NCI-H510A (cell line): ENCODE measurements around the gene USO1.
A peak's percentile ranks its signal among the peaks of the same experiment; 100 is the strongest.

Experiments
- DNase-seq: peaks from one replicate; lab custom pipeline; 2025; lab: John Stamatoyannopoulos, UW

The USO1 gene

DNA sequence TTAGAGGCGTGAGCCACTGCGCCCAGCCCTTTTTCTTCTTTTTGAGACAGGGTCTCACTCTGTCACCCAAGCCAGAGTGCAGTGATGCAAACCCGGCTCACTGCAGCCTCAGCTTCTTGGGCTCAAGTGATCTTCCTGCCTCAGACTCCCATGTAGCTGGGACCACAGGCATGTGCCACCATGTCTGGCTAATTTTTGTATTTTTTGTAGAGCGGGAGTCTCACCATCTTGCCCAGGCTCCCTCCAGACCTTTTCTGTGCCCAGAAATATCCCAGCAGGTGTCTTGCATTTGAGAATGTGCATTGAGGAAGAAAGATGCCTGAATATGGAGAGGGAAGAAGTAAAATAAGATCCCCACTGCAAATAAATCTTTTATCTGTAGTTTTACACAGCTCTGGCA is 119.2 kb downstream of the USO1 start:
- no peak for DNase-seq

DNA sequence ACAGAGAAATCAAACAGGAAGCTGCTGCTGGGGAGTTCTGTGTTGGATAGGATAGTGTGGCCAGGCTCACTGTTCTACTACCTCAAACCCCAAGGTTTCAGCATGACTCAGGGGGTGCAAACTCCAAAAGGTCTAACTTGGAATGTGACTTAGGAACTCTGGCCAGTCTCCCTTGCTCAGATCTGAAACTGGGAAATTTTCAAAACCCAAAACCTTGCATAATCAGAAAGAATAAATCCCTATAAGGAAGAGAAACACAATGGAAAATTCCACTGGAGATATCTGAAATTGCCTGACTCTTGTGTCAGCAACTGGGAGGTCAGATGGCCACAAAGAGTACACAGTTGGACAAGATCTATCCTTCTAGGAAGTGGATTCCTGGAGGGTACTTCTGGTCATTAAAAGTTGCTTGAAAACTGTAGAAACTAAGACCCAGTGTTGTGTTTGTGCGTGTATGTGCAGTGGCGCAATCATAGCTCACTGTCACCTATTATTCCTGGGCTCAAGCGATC is 119.8 kb downstream of the USO1 start:
- DNase-seq: no peak

DNA sequence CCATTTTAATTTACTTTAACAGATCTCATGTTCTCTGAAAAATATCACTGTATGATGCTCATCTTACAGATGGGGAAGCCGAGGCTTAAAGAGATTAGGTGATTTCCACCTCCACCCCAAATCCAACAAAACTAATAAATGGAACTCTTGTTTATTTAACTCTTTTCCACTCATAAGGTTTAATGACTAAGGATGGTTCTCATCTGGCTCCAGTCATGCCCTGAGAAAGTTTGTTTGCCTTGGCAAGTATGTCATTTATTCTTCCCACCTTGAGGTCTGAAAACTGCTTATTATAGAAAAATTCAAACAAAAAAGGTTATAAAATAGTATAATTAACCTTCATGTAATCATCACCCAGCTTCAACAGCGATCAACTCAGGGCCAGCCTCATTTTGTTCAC is 121.6 kb downstream of the USO1 start:
- no peak for DNase-seq

DNA sequence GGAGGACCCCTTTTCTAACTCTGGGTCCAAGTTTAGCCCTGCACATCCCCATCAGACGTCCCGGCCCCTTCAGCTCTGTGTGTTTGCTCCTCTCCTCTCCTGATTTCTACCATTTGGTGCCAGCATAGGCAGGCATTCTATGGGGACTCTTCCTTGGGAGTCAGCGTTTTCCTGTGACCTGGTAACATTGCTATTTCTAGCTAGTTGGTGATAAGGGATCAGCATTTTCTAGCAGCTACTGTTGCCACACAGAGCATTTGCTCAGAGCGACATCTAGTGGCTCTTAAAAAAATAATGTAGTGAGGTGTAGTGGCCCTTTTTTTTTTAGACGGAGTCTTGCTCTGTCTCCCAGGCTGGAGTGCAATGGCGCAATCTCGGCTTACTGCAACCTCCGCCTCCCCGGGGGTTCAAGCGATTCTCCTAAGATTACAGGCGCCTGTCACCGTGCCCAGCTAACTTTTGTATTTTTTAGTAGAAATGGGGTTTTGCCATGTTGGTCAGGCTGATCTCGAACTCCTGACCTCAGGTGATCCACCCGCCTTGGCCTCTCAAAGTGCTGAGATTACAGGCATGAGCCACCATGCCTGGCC is 123.9 kb downstream of the USO1 start:
- DNase-seq: peak; percentile 52

DNA sequence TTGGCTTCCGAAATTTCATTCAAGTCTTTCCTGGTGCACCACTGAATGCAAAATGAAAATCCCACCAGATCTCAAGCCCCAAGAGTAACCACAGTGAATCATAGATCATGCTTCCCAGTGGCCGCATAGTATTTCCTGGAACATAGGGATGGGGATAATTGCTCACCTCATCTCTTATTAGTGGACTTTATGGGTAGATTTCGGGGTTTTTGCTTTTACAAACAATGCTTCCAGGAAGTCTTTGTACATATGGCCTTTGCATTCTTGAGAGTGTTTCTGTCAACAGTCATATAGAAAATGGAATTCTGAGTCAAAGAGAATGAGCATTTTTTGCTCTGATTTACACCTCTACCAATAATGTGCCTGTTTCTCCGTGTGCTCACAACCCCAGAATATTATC is 124.5 kb downstream of the USO1 start:
- DNase-seq: no peak

DNA sequence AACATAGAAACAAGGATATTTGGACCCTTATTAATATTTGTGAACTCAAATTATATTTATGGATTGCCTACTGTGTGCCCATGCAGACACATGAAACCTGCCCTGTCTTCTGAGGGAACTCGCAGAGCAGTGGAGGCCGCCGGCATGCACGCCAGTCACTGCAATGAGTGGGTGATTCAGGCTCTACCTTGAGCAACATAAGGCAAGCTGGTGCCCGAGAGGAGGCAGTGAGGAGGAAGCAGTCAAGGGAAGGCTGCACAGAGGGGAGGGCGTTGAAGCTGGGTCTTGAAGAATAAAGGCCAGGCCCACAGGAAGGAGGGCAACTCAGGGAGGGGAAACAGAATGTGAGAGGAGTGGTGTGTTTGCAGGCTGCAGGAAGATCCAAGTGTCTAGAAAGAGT is 125.1 kb downstream of the USO1 start:
- DNase-seq: no peak

DNA sequence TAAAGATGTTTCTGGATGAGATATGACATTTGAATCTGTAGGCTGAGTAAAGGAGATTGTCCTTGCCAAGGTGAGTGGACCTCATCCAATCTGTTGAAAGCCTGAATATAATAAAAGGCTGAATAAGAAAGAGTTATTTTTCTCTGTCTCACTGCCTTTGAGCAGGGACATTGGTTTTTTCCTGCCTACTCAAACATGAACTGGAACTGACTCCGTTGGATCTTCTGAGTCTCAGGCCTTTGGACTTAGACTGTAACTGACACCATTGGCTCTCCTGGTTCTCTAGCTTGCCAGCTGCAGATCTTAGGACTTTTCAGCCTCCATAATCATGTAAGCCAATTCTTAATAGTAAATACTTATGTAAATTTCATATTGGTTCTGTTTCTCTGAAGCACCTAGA is 134.3 kb downstream of the USO1 start:
- DNase-seq: no peak

DNA sequence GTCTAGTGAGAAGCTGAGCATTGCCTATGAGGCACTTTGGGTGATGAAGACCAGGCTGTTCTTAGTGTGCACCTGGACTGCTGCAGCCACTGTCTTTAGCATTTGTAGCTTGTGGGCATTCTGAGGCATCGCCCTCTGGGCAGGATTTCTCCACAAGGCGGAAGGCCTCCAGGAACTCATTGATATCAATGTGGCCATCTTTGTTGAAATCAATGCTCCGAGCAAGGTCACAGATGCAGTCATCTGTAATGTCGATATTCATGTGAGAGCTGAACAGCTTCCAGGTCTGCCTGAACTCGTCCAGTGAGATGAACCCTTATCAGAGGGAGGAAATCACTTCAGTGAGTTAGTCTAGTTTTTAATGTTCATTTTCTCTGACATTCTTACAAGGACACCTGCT is 136.2 kb downstream of the USO1 start:
- DNase-seq: no peak
